HFF-Myc (cell line): ENCODE measurements around the gene TAF5L.

Experiments used
- DNase-seq: peaks from one replicate; pipeline ENCODE4 v3.0.0-alpha.2; 2011; ENCODE audit warnings: low read depth; ENCODE audit errors: extremely low read depth
- H3K4me3 ChIP-seq: replicated peaks from 2 replicates; pipeline ENCODE4 v1.5.1; 2011; ENCODE audit warnings: low read depth, mild to moderate bottlenecking, control low read depth, low read length
- CTCF ChIP-seq: IDR thresholded peaks from 2 replicates; pipeline ENCODE4 v1.5.1; 2012; ENCODE audit warnings: mild to moderate bottlenecking, low read depth, low read length, control low read depth; ENCODE audit errors: missing control alignments

The TAF5L gene

GRCh38 chr1:229643996-229644745 lies 18.2 kb upstream of the TAF5L start:
- DNase-seq = no peak
- TF ChIP-seq CTCF = no peak
- H3K4me3 ChIP-seq = no peak overlapping the region

- no peak overlapping the region for H3K4me3 ChIP-seq
- no peak for DNase-seq
- no peak for TF ChIP-seq CTCF
Observed at GRCh38 chr1:229642970-229643369, 17.0 kb upstream of the TAF5L start.

GRCh38 chr1:229642376-229642775 lies 16.5 kb upstream of the TAF5L start:
- TF ChIP-seq CTCF = no peak
- DNase-seq = no peak
- no peak overlapping the region for H3K4me3 ChIP-seq

GRCh38 chr1:229641306-229641705 lies 15.4 kb upstream of the TAF5L start:
- TF ChIP-seq CTCF = no peak
- no peak overlapping the region for H3K4me3 ChIP-seq
- no peak for DNase-seq

- DNase-seq = no peak
- TF ChIP-seq CTCF = no peak
- H3K4me3 ChIP-seq = no peak overlapping the region
Observed at GRCh38 chr1:229640455-229640854, 14.5 kb upstream of the TAF5L start.

- no peak overlapping the region for H3K4me3 ChIP-seq
- no peak for DNase-seq
- TF ChIP-seq CTCF = no peak
Observed at GRCh38 chr1:229637746-229638145, 11.8 kb upstream of the TAF5L start.

GRCh38 chr1:229636042-229636441 lies 10.1 kb upstream of the TAF5L start:
- no peak for TF ChIP-seq CTCF
- H3K4me3 ChIP-seq = no peak overlapping the region
- no peak for DNase-seq
